Right forelimb (tissue), 1 donor: ENCODE data around the gene ITGA11.

Experiments
- DNase-seq: peaks from one replicate; pipeline ENCODE4 v3.0.0-alpha.2; 2018

Gene ITGA11

DNA sequence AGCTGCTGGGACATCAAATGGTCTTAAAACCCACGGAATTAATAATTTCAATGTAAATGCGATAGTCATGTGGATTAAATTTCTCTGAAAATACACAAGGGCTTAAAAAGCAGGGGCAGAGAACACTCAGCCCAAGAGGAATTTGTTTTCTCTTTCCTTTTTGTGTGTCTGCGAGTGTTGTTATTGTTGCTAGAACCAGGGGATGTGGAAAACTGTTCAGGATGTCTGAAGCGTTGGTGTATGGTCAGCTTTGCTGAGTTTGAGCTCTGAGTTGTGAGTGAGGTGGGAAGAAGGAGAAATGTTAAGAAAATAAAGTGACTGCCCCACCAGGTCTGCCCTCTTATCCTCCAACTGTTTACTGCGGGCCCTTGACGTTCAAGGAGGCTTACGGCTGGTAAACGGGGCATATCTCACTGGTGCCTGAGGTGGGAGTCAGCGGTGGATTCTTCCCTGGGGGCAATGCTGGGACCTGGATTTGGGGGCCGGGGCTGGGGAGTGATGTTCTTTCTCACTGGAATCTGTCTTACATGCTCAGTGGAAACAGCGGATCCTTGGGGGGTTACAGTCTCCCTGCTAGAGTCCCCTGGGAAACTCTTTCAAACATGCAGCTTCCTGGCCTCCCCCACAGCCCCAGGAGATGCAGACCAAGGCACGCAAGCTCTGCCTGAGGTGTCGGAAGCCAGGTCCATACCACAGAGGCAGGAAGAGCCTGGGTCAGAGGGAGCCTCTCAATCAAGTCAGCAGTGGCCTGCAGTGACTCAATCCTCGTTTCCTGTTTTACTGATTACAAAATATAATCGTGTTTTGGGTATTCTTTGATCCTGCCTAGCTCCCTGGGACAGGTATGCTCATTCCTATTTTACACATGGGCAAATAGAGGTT lies 41.8 kb downstream of the ITGA11 start:
- DNase-seq = peak; percentile 38

DNA sequence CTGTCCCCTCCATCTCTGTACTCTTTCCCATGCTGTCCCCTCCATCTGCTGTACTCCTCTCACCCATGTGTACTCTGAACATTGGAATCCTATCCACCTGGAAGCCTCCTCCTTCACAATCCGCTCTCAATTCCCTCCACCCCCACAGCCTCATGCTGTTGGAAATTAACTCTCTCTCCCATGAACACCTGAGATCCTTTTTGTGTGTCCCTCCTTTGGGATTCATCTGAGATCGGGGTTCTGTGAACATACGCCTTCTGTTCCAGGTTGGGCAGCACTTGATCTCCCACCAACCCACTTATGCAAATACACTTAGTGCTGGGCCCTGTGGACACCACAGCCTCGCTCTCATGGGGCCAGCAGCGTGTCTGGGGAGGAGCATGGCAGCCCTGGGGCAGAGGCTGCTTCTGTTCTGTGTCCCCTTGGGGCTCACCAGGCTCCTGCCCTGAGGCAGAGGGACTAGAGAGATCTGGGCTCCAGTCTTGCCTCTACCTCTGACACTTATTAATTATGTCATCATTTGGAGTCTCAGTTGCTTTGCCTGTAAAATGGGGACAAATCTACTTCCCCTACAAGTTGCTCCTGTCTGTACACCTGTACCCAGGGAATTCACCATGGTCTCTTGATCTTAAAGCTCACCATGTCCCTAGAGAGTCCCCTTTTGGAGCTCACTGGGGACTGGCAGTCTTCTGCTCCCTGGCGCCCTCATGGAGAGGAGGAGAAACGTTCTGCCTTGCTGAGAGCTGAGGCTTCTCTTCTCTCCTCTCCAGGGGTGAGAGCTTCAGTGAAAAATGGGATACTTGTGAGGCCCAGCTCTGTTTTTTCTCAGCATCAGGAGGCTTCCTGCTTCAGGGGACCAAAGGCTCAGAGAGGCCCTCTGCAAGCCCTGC lies 42.7 kb downstream of the ITGA11 start:
- peak; percentile 15 for DNase-seq

DNA sequence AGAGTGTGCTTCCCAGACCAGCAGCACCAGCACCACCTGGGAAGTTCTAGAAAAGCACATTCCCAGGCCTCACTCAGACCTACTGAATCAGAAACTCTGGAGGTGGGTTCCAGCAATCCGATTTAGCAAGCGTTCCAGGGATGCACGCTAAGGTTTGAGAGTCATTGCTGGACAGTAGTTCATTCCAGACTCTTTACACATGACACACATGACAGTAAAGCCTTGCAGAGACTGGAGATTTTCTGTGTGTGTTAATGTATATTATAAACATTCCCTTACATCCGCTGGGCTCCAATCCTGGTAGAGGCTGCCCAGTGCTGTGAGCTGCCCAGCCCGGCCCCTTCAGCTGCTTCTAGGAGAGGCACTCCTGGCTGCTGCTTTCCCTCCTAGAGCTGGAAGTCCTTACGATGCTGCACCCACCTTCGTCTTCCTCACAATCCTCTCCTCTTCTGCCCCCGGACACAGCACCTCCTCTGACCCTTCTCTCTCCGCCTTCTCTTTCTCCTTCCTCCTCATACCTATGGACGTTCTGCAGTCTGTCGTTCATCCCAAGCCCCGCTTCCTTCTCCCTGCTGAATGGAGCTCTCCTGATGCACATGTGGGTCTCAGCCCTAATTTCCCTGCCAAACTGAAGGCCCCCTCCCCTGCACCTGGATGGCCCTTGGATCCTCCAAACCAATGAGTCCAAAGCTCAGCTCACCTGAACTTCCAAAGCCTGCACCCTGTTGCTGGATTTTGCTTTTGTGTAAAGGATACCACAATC lies 44.4 kb downstream of the ITGA11 start:
- peak; percentile 40 for DNase-seq

DNA sequence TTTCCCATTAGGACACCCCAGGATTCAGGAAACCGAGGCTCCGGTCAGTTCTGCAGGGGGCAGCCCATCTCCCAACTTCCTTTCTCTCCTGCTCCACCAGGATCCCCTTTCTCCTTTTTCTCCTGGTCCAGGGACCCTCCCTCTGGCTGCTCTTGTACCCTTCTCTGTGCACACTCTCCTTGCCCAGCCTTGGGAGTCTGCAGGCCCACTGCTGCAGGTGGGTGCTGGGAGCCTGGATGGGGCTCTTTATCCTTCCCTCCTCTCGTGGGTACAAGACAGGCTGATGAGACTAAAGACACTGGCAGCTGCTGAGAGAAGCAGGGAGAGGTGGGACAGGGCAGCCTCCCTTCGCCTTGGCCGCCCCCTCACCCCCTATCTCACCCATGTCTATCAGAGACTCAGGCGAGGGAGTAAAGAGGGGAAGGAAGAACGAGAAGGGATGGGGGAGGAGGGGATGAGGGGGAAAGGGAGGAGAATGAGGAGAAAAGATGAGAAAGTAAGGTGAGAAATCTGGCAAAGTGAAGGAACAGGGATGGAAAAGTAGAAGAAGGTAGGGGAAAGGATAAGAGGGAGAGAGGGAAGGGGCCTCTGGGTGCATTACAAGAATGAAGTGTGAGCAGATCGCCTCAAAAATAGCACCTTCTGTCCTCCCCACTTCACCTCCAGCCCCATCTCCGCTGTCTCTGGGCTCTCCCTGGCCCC lies 45.2 kb downstream of the ITGA11 start:
- peak; percentile 23 for DNase-seq

DNA sequence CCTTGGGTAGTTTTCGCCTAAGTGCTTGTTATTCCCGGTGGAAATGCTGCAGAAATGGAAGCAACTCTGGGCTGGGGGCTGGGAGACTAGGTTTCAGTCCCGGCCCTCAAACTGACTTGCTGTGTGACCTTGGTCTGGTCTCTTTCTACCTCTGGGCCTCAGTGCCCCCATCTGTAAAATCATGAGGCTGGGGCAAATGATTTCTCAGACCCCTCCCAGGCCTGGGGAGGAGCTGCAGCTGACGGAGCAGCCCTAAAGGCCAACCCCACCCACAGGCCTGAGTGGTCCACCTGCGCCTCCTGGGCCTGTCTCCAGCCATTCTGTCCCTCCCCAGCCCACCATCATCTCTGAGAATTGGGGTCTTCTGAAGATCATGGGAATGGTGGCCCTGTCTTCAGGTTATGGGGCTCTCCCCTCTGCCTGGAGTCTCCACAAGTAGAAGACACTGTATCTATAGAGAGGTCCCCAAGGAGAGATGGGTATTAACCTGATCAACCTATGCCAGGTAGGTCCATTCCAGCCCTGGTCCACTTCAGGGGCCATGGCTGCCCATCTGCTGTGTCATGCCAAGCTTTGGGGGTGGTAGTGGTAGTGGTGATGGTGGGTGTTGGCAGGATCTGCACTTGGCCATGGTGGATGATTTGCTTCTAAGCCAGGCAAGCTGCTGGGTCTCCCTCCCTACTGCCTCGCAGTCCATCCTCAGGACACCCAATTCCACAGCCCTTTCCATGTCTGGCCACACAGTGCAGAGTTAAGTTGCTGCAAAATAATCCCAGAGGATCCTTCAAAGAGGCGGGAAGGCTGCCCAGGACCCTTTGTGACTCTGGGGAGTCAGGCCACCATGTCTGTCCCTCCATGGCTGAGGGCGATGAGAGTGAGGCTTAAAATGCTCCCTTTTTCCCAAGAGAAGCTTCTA lies 46.0 kb downstream of the ITGA11 start:
- DNase-seq = peak; percentile 24

DNA sequence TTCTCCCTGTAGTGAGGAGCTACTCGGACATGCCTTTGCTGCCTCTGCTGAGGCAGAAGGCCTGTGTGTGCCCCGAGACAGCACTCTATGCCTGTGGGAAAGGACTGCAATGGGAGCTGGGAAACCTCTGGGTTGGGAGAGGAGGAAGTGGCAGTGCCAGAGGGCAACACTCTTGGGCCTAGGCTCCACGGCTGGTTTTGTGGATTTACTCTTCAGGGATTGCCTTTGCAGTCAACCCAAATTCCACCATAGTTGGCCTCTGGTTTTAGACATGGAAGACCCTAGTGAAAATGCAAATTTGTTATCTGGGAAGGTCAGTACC lies 46.8 kb downstream of the ITGA11 start:
- DNase-seq = peak; percentile 18

DNA sequence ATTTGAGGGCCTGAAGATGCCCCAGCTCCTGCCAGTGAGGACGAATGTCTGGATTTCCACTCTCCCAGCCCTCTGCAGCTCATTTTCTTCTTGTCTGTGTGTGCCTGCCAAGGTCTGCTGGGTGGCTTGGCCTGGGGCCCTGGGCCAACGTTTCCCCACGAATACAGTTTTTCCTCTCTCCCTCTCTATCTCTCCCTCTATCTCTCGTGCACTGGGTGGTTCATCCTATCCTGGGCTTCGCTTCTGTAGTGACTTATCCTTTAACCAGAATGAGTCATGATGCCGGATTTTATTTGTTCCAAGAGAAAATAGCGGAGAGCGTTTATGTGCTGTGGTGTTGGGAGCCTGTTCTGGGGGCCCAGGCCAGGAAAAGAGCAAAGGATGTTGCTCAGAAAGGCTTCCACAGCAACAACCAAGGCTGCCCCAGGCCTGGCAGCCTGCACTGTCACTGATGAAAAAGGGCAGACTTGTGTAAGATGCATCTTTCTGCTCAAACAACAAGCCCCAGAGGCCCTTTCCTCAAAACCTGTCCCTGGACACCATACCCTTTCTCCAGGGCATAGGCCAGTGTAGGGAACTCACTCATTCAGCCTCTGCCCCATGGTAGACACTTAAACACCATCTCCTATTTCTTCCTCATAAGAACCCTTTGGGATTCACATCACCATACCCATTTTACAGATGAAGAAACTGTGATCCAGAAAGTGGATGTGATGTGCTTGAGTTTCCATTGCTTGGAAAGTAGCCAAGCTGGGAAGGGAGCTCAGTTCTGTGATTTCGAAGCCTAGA lies 47.3 kb downstream of the ITGA11 start:
- DNase-seq = peak; percentile 66

DNA sequence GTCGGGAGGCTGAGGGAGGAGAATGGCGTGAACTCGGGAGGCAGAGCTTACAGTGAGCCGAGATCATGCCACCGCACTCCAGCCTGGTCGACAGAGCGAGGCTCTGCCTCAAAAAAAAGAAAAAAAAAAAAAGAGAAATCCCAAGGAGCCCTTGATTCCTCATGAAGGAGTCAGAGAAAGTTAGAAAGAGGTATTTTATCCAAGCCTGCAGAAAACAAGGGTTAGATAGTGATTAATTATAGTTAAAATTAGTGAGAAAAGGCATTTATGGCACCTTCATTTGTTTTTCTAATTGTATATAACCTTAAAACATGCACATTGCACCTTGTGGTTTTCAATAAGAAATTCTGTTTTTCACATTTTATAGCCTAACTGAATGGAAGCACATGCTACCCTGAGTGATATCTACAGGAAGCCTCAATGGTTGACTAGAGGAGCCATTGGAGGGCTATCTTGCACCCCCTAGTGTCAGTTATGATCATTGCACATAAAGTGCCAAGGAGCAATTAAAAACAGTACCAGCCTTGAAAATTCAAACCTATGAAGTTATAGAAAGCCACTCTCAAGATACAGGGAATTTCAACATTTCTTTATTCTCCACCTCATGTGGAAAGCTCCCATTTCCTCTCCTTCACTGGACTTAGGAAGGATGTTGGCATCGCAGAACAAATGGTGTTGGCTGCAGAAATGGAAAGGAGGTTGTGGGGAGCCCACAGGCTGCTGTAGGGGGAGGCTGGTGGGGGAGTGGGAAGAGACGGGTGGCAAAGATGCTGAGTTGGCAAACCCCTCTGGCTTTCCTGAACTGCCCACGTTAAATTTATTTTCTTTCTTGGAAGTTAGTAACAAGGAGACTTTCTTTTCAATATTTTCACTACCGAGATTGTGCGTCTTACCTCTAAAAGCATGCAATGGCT lies 48.5 kb downstream of the ITGA11 start:
- DNase-seq = peak; percentile 38

DNA sequence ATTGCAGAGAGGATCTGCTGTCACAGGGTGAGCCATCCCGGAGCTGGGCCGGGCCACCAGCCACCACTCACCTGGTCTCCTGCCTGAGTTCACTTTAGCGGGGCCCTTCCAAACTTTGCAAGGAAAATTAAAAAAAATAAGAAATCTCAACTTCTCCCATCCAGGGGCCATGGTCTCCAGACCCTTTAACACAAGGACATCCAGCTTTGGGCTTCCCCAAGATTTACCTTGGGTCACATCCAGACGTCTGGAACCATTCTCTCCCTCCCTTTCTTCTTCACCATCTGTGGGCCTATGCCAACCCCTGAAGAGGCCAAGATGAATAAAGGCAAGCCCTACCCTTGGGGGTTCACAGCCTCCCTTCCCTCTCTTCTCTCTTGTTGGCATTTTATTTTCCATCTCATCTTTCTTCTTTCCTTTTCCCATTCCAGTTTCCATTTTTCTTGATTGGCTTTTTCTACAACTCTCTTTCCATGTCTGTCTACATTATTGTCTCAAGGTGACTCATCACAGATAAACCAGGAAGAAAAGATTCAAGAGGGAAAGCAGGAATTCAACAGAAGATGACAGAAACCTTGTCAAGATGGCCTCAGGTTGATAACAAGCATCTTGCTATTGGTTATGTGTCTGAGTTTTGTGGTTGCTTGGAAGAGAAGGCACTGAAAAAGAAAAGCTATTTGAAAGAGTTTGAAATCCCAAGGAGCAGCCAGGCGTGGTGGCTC lies 49.5 kb downstream of the ITGA11 start:
- DNase-seq = peak; percentile 18

DNA sequence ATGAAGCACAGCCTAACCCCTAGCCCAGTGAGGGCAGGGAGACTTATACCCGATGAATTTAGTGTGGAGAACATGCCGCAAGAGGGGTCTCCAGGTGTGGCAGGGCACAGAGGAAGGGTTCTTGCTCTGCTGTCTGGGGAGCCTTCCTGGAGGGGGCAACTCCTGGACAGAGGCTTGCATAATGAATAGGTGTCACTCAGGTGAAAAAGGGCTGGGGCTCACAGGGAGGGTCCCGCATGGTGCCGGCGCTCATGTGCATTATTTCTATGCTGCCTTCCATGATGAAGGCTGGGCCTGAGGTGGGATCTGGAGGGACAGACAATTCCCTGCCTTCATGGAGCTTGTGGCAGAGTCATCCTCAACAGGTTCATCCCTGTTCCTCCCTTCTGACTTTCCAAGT lies 51.5 kb downstream of the ITGA11 start:
- peak; percentile 32 for DNase-seq

DNA sequence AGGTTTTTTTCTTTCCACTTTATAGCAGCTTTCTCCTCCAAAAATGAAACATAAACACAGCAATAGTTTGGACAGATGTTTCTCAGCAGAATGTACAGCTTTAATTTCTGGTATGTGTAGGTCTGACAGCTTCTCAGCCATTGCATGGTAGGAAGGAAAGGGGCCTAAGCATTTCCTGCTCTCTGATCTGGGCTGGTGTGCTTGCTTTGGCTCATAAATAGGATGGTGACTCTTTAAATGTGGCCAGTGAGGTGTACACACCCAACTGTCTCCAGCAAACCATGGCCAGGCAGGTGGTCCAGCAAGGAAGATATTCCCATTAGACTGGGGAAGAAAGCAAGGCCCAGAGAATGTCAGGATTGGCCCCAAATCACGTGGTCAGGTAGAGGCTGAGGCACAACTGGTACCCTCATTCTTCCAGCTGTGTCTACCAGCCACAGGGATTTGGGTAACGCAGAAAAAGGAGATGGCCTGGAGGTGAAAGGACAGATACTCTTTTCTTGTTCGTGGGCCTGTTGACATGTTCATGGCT lies 52.1 kb downstream of the ITGA11 start:
- peak; percentile 42 for DNase-seq

DNA sequence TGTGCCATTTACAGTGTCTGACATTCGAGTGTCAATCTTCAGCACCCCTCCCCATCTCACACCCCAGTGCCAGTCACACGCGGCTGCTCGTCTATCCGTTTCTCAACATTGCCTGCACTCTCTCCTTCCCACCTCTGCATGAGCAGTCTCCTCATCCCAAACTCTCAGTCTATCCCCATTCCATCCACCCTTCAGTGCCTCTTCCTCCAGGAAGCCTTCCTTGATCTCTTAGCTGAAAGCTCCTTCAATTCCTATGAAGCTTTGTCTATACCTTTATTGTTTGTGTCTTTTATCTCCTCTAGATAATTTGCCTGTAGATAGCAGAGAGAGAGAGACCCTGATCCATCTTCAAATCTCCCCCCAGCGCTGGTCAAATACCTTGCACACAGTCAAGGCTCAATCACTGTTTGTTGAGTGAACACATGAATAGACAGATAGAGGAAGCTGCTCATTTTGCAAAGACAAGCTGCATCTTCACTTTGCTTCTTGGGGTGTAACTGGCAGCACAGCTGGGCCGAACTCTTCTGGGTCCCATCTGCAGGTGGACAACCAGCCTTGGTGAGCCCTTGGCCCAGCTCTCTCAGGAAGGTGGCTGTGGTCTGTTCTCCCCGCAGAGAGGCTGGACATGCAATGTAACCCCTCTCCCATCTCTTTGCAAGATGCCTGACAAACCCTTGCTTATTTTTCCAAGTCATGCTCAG lies 52.8 kb downstream of the ITGA11 start:
- DNase-seq = peak; percentile 37

DNA sequence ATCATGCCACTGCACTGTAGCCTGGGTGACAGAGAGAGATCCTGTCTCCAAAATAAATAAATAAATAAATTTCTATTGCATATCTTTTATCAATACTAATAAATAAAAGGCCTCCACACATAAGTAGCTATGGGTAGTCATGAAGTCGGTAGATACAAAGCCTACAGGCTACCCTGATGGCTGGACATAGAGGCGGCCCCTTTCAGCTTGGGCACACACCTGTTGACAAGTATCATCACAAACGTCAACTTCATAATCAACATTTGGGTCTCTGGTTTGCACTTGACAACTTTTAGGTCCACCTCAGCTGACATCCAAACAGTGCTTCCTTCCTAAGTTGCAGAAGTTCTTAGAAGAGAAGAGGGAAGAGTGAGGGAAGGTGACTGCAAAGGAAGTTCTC lies 53.4 kb downstream of the ITGA11 start:
- peak; percentile 31 for DNase-seq

DNA sequence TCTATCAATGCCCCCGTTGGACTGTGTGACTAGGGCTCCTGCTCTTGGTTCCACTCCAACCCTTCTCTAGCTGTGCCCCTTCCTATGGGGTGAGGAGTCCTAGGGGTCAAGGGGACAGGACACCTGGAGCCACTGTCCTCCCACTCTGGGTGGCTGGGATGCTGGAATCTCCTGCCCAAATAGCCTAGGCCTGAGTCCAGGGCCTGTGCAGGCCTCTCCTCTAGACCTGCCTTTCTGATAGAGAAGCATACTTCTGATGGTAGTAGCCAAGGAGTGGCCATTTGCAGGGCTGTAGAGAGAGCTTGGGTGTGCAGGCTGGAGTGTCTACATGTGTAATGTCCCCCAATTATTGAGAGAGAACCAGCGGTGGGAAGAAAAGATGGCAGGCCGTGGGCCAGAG lies 54.2 kb downstream of the ITGA11 start:
- DNase-seq = no peak

DNA sequence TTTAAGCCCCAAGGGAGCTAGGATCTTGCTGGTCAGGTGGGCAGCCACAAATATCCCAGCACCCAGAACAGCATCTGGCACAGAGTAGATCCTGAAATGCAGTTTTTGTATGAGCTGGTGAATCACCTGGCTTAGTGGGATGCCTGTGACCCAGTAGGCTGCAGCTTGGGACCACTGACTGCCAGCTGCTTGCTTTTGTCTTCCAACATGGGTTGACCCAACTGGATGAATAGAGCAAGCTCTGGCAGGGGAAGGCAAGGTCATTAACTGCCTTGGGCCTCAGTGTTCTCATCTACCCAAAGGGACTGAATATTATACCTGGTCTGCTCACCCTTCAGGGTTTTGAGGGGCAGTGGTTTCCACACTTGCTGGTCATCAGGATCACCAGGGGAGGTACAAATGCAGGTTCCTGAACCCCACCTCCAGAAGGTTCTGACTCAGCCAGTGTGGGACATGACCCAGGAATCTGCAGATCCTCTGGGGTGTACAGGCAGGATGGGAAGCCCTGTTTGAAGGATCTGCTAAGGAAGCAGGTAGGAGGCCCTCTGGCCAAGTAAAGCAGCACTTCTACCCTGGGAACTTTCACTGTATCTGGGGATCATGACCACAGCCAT lies 55.4 kb downstream of the ITGA11 start:
- no peak for DNase-seq

DNA sequence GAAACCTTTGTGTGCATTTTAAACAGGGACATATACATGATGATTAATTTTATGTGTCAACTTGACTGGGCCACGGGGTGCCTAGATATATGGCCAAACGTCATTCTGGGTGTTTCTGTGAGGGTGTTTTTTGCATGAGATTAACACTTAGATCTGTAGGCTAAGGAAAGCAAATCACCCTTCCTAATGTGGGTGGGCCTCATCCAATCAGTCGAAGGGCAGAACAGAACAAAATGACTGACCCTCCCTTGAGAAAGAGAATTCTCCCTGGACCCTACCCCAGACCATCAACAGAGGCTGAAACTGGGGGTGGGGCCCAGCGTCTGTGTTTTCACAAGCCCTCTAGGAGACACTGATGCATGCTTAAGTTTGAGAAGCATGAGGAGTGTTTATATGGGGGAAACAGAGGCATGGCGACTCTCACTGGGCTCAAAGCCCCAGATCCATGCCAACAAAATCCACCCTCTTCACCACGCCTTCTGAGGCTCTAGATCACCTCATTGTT lies 56.2 kb downstream of the ITGA11 start:
- DNase-seq = no peak

DNA sequence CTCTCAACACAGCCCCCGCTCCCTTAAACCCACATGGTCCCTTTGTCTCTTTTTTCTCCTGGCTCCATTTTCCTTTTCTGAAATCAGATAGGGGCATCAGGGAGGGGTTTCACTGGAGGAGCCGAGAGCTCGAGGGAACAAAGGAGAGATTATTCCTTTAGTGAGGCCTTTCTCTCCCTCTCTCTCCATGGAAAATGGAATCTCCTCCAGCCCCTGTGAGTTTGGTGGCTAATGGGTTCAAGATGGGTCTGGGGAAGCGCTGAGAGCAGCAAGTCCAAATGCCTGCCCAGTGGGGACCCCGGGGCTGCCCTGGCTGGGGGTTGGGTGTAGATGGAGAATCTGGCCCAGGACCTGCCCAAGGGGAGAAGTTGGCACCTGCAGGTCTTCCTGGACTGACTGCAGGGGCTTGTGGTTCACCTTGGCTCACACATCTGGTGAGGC lies 56.8 kb downstream of the ITGA11 start:
- no peak for DNase-seq
